Measurements from ENCODE around the gene BCAS3.

DNA sequence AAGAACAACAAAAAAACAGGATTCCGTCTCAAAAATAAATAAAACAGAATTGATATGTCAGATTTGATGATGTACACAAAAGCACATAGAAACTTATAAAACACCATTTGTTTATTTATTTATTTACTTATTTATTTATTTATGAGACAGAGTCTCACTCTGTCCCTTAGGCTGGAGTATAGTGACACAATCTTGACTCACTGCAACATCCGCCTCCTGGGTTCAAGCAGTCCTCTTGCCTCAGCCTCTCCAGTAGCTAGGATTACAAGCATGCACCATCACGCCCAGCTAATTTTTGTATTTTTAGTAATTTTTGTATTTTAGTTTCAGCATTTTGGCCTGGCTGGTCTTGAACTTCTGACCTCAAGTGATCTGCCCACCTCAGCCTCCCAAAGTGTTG lies 21.4 kb downstream of the BCAS3 start:
- TF ChIP-seq, protein P1, sequence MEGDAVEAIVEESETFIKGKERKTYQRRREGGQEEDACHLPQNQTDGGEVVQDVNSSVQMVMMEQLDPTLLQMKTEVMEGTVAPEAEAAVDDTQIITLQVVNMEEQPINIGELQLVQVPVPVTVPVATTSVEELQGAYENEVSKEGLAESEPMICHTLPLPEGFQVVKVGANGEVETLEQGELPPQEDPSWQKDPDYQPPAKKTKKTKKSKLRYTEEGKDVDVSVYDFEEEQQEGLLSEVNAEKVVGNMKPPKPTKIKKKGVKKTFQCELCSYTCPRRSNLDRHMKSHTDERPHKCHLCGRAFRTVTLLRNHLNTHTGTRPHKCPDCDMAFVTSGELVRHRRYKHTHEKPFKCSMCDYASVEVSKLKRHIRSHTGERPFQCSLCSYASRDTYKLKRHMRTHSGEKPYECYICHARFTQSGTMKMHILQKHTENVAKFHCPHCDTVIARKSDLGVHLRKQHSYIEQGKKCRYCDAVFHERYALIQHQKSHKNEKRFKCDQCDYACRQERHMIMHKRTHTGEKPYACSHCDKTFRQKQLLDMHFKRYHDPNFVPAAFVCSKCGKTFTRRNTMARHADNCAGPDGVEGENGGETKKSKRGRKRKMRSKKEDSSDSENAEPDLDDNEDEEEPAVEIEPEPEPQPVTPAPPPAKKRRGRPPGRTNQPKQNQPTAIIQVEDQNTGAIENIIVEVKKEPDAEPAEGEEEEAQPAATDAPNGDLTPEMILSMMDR (IDR thresholded peaks at IDR 0.05): no peak
- TF ChIP-seq POLR2A (IDR thresholded peaks at IDR 0.05): no peak
